ENCODE results near the gene TNFAIP8. TPM values are rescaled to one million over a fixed set of nuclear protein-coding genes. Genes with fewer than 3 reads are reported as not detected.
"Not testable (repeated sequence)": the region's sequence is repeated elsewhere in the genome, so short reads cannot be mapped to it uniquely, and the experiment has no call there.

TNFAIP8 gene
- total RNA-seq, 2 experiments from 2014 or later, result 106 to 109 TPM

GRCh38 chr5:119412279-119413227, 56.7 kb downstream of the TNFAIP8 start:
- Mint-ChIP-seq H3K9me3 (ENCODE audit: low read depth) (no peaks in the 10 kb centered on the region), H3K36me3 (no peaks in the 10 kb centered on the region), H3K4me3 (peak overlapping the region; percentile 76), H3K27me3 (peaks cover 5% of the 10 kb centered on the region), H3K27ac (no peak overlapping the region), H3K4me1 (peaks cover 34% of the 10 kb centered on the region)
- CTCF ChIA-PET, result interaction anchor here (0.7 to 6.4 kb wide), 53 partner anchors 10 to 540 kb away, joined by 3 to 112 read pairs (median 5); partner anchors contain the start of genes DMXL1, DTWD2 and HSD17B4
- DNase-seq (no peak), ATAC-seq (no peak)

- H3K36me3 Mint-ChIP-seq; ATAC-seq; H3K9me3 Mint-ChIP-seq (ENCODE audit: low read depth); H3K4me3 Mint-ChIP-seq; H3K27me3 Mint-ChIP-seq; DNase-seq; H3K27ac Mint-ChIP-seq: not testable (repeated sequence)
- CTCF ChIA-PET, result interaction anchor here (1.5 to 6.4 kb wide), 3 partner anchors 21 to 425 kb away, joined by 4 to 112 read pairs (median 46); partner anchors contain the start of gene DTWD2
- peaks cover 36% of the 10 kb centered on the region for H3K4me1 Mint-ChIP-seq
Observed at GRCh38 chr5:119414124-119414734, 58.4 kb downstream of the TNFAIP8 start.

DNA sequence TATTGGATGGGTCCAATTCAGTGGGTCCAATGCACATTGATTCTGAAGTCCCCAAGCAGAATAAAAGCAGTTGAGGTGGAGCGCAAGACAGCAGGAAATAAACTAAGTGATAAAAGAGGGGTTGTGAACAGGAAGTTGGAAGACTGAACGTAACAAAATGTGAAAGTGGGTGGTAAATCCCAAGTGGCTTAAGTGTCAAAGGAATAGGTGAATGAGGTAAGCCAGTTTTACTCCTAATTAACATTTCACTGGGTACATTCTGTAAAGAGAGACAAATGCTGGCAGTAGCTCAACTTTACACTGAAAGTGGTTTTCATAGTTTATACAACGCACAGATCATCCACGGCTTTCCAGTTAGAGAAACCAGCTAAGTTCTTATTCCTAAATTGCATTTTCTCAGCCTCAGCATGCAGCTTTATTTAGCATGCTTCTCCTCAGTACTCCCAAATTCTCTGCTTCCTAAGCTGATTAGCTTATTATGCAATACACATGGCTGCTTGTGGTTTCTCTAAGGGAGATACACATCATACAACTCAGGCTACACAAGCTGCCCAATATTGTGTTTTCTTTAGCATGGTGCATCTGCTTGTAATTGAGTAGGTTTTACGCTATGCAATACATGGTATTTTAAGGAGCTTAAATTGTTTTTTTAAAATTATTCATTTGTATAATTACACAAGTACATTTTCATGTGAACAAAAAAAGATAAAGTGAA, 62.2 kb downstream of the TNFAIP8 start:
- ATAC-seq (no peak), DNase-seq (no peak)
- Mint-ChIP-seq H3K27ac (no peak overlapping the region), H3K9me3 (ENCODE audit: low read depth) (no peaks in the 10 kb centered on the region), H3K4me3 (no peak overlapping the region), H3K36me3 (no peaks in the 10 kb centered on the region), H3K4me1 (peaks cover 9% of the 10 kb centered on the region), H3K27me3 (peaks cover 2% of the 10 kb centered on the region)
- CTCF ChIA-PET, result interaction anchor here (0.8 to 4.3 kb wide), 5 partner anchors 9 to 434 kb away, joined by 3 to 23 read pairs (median 3); partner anchors contain the start of gene DTWD2

- ATAC-seq (no peak), DNase-seq (no peak)
- peaks cover 2% of the 10 kb centered on the region for H3K27me3 Mint-ChIP-seq
- H3K36me3 Mint-ChIP-seq, result no peaks in the 10 kb centered on the region
- CTCF ChIA-PET, result interaction anchor here (0.8 to 4.3 kb wide), 5 partner anchors 9 to 435 kb away, joined by 3 to 23 read pairs (median 3); partner anchors contain the start of gene DTWD2
- no peak overlapping the region for H3K27ac Mint-ChIP-seq
- no peak overlapping the region for H3K4me3 Mint-ChIP-seq
- H3K4me1 Mint-ChIP-seq, result peaks cover 9% of the 10 kb centered on the region
- H3K9me3 Mint-ChIP-seq (ENCODE audit: low read depth), result no peaks in the 10 kb centered on the region
Observed at GRCh38 chr5:119418606-119419100, 62.8 kb downstream of the TNFAIP8 start.

GRCh38 chr5:119420169-119420568, 64.3 kb downstream of the TNFAIP8 start:
- CTCF ChIA-PET, result interaction anchor here (1.5 to 4.3 kb wide), 2 partner anchors 432 kb away, joined by 4 to 23 read pairs; partner anchors contain the start of gene DTWD2
- Mint-ChIP-seq H3K4me1 (peaks cover 9% of the 10 kb centered on the region), H3K36me3 (no peaks in the 10 kb centered on the region), H3K4me3 (no peak overlapping the region), H3K27me3 (peaks cover 2% of the 10 kb centered on the region), H3K27ac (no peak overlapping the region), H3K9me3 (ENCODE audit: low read depth) (no peaks in the 10 kb centered on the region)
- ATAC-seq (no peak), DNase-seq (no peak)

DNA sequence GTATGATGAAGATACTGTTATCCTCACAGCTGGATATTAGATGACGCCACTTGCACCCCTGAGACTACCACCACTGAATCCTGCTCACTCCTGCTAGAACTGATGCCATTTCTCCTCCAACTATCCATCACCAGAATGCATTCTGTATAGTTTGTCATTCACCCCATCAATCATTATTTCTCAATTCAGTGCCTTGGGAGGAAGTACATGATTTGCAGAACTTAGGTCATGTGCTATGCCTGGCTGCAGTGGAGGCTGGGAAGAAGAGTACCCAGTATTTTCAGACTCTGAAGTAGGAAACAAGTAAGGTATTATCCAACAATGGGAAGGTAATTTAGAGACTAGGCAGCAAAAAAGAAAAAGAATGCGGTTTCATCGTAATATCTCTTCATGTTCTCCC, 70.2 kb downstream of the TNFAIP8 start:
- Mint-ChIP-seq H3K9me3 (ENCODE audit: low read depth) (no peaks in the 10 kb centered on the region), H3K27ac (no peak overlapping the region), H3K27me3 (peaks cover 3% of the 10 kb centered on the region), H3K36me3 (no peaks in the 10 kb centered on the region), H3K4me3 (no peak overlapping the region), H3K4me1 (no peaks in the 10 kb centered on the region)
- CTCF ChIA-PET, result no interaction called here
- ATAC-seq (no peak), DNase-seq (no peak)

DNA sequence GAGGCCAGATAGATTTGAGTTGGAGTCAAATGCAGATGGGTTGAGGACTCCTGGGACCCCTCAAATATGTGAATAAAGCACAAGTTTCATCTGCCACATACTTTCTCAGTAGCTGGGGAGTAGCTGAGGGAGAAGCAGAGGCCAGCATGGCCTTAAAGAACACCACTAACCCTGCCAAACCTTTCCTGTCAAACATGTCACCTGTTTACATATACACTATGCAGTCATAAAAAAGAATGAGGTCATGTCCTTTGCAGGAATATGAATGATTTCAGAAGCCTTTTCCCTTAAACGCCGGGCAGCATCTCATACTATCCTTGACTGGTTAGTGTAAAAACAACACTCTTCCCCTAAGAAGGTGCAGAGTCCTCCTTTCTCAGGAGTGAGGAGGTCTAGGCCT, 71.2 kb downstream of the TNFAIP8 start:
- H3K36me3 Mint-ChIP-seq, result no peaks in the 10 kb centered on the region
- H3K4me1 Mint-ChIP-seq, result no peaks in the 10 kb centered on the region
- no peak for ATAC-seq
- no peak overlapping the region for H3K4me3 Mint-ChIP-seq
- CTCF ChIA-PET, result interaction anchor here (0.9 kb wide), 1 partner anchor 439 kb away, joined by 3 read pairs; the partner anchor contains the start of gene DTWD2
- DNase-seq, result no peak
- H3K9me3 Mint-ChIP-seq (ENCODE audit: low read depth), result no peaks in the 10 kb centered on the region
- H3K27me3 Mint-ChIP-seq, result peaks cover 3% of the 10 kb centered on the region
- no peak overlapping the region for H3K27ac Mint-ChIP-seq

- H3K9me3 Mint-ChIP-seq (ENCODE audit: low read depth); H3K27ac Mint-ChIP-seq; H3K4me3 Mint-ChIP-seq; ATAC-seq; H3K27me3 Mint-ChIP-seq; H3K36me3 Mint-ChIP-seq; CTCF ChIA-PET; DNase-seq; H3K4me1 Mint-ChIP-seq: not testable (repeated sequence)
Observed at GRCh38 chr5:119427596-119427995, 71.8 kb downstream of the TNFAIP8 start.

GRCh38 chr5:119428166-119428565, 72.3 kb downstream of the TNFAIP8 start:
- CTCF ChIA-PET; H3K27ac Mint-ChIP-seq; ATAC-seq; H3K9me3 Mint-ChIP-seq (ENCODE audit: low read depth); H3K27me3 Mint-ChIP-seq; DNase-seq; H3K4me3 Mint-ChIP-seq; H3K36me3 Mint-ChIP-seq; H3K4me1 Mint-ChIP-seq: not testable (repeated sequence)

GRCh38 chr5:119428574-119428973, 72.8 kb downstream of the TNFAIP8 start:
- DNase-seq; H3K36me3 Mint-ChIP-seq; ATAC-seq; H3K27me3 Mint-ChIP-seq; H3K9me3 Mint-ChIP-seq (ENCODE audit: low read depth); H3K4me1 Mint-ChIP-seq; CTCF ChIA-PET; H3K27ac Mint-ChIP-seq; H3K4me3 Mint-ChIP-seq: not testable (repeated sequence)

DNA sequence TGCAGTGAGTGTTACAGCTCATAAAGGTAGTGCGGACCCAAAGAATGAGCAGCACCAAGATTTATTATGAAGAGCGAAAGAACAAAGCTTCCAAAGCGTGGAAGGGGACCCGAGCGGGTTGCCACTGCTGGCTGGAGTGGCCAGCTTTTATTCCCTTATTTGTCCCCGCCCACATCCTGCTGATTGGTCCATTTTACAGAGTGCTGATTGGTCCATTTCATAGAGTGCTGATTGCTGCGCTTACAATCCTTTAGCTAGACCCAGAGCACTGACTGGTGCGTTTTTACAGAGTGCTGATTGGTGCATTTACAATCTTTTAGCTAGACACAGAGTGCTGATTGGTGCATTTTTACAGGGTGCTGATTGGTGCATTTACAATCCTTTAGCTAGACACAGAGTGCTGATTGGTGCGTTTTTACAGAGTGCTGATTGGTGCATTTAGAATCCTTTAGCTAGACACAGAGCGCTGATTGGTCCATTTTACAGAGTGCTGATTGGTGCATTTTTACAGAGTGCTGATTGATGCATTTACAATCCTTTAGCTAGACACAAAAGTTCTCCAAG, 76.9 kb downstream of the TNFAIP8 start:
- not testable (repeated sequence) for DNase-seq; ATAC-seq; H3K27ac Mint-ChIP-seq; H3K27me3 Mint-ChIP-seq; H3K4me3 Mint-ChIP-seq; H3K9me3 Mint-ChIP-seq (ENCODE audit: low read depth); H3K36me3 Mint-ChIP-seq
- CTCF ChIA-PET, result interaction anchor here (2.8 kb wide), 1 partner anchor 21 kb away, joined by 9 read pairs; no protein-coding TSS in a partner anchor
- H3K4me1 Mint-ChIP-seq, result peaks cover 12% of the 10 kb centered on the region

- H3K36me3 Mint-ChIP-seq, result no peaks in the 10 kb centered on the region
- peaks cover 3% of the 10 kb centered on the region for H3K9me3 Mint-ChIP-seq (ENCODE audit: low read depth)
- DNase-seq (peak; percentile 80), ATAC-seq (peak; percentile 84)
- H3K27ac Mint-ChIP-seq, result no peak overlapping the region
- H3K27me3 Mint-ChIP-seq, result peaks cover 13% of the 10 kb centered on the region
- CTCF ChIA-PET, result interaction anchor here (0.7 to 2.1 kb wide), 13 partner anchors 12 to 448 kb away, joined by 3 to 29 read pairs (median 4); partner anchors contain the start of genes DTWD2 and HSD17B4
- peaks cover 12% of the 10 kb centered on the region for H3K4me1 Mint-ChIP-seq
- no peak overlapping the region for H3K4me3 Mint-ChIP-seq
Observed at GRCh38 chr5:119435436-119436132, 79.8 kb downstream of the TNFAIP8 start.

Measured in activated CD8-positive, alpha-beta memory T cell treated with anti-CD3 and anti-CD28 coated beads, Interleukin-2, amount 10 ng/mL, durations not matched to agents 7 days and 5 days (primary cell).